ENCODE results near the gene ZNF595. TPM values are rescaled to one million over a fixed set of nuclear protein-coding genes. Genes with fewer than 3 reads are reported as not detected.

ZNF595 gene
- total RNA-seq, 1 experiment from 2014 or later: 12.5 TPM

- Histone ChIP-seq H3K27ac (ENCODE audit: insufficient read length, low read depth, low read length) (no peak overlapping the region), H4K5ac (ENCODE audit: insufficient read length, low read depth, low read length) (no peak overlapping the region), H3K79me2 (ENCODE audit: insufficient read depth, low read length) (peaks cover 15% of the 10 kb centered on the region), H3K9me3 (ENCODE audit: control insufficient read depth, low read depth, low read length) (no peaks in the 10 kb centered on the region), H3K27me3 (ENCODE audit: insufficient read depth, low read length) (no peaks in the 10 kb centered on the region), H4K20me1 (ENCODE audit: control insufficient read depth, insufficient read depth, insufficient read length) (no peaks in the 10 kb centered on the region), H3K56ac (ENCODE audit: insufficient read length, low read depth, low read length) (no peak overlapping the region), H3K79me1 (ENCODE audit: insufficient read depth, low read depth, low read length, poor library complexity, severe bottlenecking) (peaks cover 6% of the 10 kb centered on the region), H3K23me2 (ENCODE audit: insufficient read length, low read depth, low read length, poor library complexity, severe bottlenecking) (no peaks in the 10 kb centered on the region), H3K9ac (ENCODE audit: extremely low read depth, insufficient read length, low read length) (no peak overlapping the region), H2AFZ (ENCODE audit: low read length) (no peak overlapping the region), H2BK15ac (ENCODE audit: low read depth, low read length) (no peak overlapping the region), H2BK5ac (ENCODE audit: insufficient read length, low read length) (no peak overlapping the region), H3K4ac (ENCODE audit: low read depth, low read length) (no peak overlapping the region), H3T11ph (ENCODE audit: low read length) (no peak overlapping the region), H3K14ac (ENCODE audit: insufficient read depth, low read length) (no peak overlapping the region), H2BK12ac (ENCODE audit: insufficient read length, low read depth, low read length) (no peak overlapping the region), H3K18ac (ENCODE audit: insufficient read length, low read depth, low read length) (no peak overlapping the region), H4K8ac (replicated peaks; ENCODE audit: insufficient read length, low read depth, low read length) (no peak overlapping the region), H2BK20ac (ENCODE audit: low read depth, low read length, poor library complexity, severe bottlenecking) (no peak overlapping the region), H4K91ac (ENCODE audit: insufficient read length, low read depth, low read length) (no peak overlapping the region), H3K23ac (ENCODE audit: insufficient read length, low read depth, low read length) (no peak overlapping the region), H3K4me1 (ENCODE audit: insufficient read depth, low read length) (no peaks in the 10 kb centered on the region), H3K4me2 (ENCODE audit: insufficient read depth, insufficient read length, low read length) (no peak overlapping the region), H2AK5ac (ENCODE audit: insufficient read length, low read length) (no peak overlapping the region), H2BK120ac (ENCODE audit: low read depth, low read length, poor library complexity, severe bottlenecking) (no peak overlapping the region)
- Mint-ChIP-seq H3K9me3 (peaks cover 6 to 35% of the 10 kb centered on the region in 2 experiments; a peak in 4 of 5 replicates), H3K27ac (no peak overlapping the region), H3K27me3 (ENCODE audit: low read depth) (no peaks in the 10 kb centered on the region), H3K36me3 (ENCODE audit: insufficient read depth in 1 of 3, low read depth in 3 of 3) (peaks cover 36 to 44% (median 38%) of the 10 kb centered on the region in 3 experiments), H3K4me1 (peaks cover 0 to 9% of the 10 kb centered on the region in 2 experiments; a peak in 2 of 4 replicates), H3K4me3 (no peak overlapping the region)
- no peak for DNase-seq
- TF ChIP-seq CTCF (conservative IDR thresholded peaks at IDR 0.05): no peak
- WGBS (ENCODE audit: extremely low coverage, insufficient read length, low lambda C conversion rate): no CpG with 5 or more reads among the region's 1 CpG
Observed at GRCh38 chr4:132483-132882, 79.4 kb downstream of the ZNF595 start.

Other genes with a start within 250 kb of the ZNF595 start
- gene ZNF718, start 71.2 kb downstream of the ZNF595 start, total RNA-seq (2021): 11.1 and 12.5 TPM in 2 replicates

Data from H9 (cell line).